HepG2 (cell line): ENCODE results near the gene DRC7. TPM values are rescaled to one million over a fixed set of nuclear protein-coding genes. Genes with fewer than 3 reads are reported as not detected.

ENCODE experiments used
- FOXK2 ChIP-seq: fragments of 450-650 bp; IDR thresholded peaks from 2 replicates; pipeline ENCODE4 v1.6.1; 2016
- HBP1 ChIP-seq: IDR thresholded peaks from 2 replicates; pipeline ENCODE4 v1.6.1; 2016; ENCODE audit warnings: low read depth, control low read depth
- PTBP1 ChIP-seq: fragments of 200-400 bp; formaldehyde crosslinking; IDR thresholded peaks from 2 replicates; pipeline ENCODE4 v1.6.1; 2018; ENCODE audit warnings: low read length, low read depth; ENCODE audit not compliant: poor library complexity, severe bottlenecking
- SETDB1 ChIP-seq: sonication (generic); formaldehyde crosslinking; IDR thresholded peaks from 2 replicates; pipeline ENCODE4 v1.5.1; 2020; ENCODE audit warnings: missing genetic modification reagents, mild to moderate bottlenecking, borderline replicate concordance
- ZNF101 ChIP-seq: sonication (generic); formaldehyde crosslinking; IDR thresholded peaks from 2 replicates; pipeline ENCODE4 v1.4.0; 2020; ENCODE audit warnings: mild to moderate bottlenecking, low read depth, missing genetic modification reagents, borderline replicate concordance
- ZNF136 ChIP-seq: sonication (generic); formaldehyde crosslinking; IDR thresholded peaks from 2 replicates; pipeline ENCODE4 v1.8.1; 2022; ENCODE audit warnings: low read depth, mild to moderate bottlenecking, moderate library complexity, missing genetic modification reagents
- ZNF24 ChIP-seq: fragments of 450-650 bp; IDR thresholded peaks from 2 replicates; pipeline ENCODE4 v1.6.1; 2017; ENCODE audit warnings: antibody characterized with exemption, mild to moderate bottlenecking
- ZNF263 ChIP-seq: sonication (generic); formaldehyde crosslinking; IDR thresholded peaks from 2 replicates; pipeline ENCODE4 v1.4.0; 2020; ENCODE audit warnings: missing genetic modification reagents
- ZNF331 ChIP-seq: sonication (generic); formaldehyde crosslinking; IDR thresholded peaks from 2 replicates; pipeline ENCODE4 v1.4.0; 2020; ENCODE audit warnings: missing genetic modification reagents
- ZNF543 ChIP-seq: sonication (generic); formaldehyde crosslinking; IDR thresholded peaks from 2 replicates; pipeline ENCODE4 v1.4.0; 2020; ENCODE audit warnings: mild to moderate bottlenecking, missing genetic modification reagents
- ZNF678 ChIP-seq: sonication (generic); formaldehyde crosslinking; IDR thresholded peaks from 2 replicates; pipeline ENCODE4 v1.4.0; 2020; ENCODE audit warnings: mild to moderate bottlenecking, missing genetic modification reagents
- polyA plus RNA-seq, 8 experiments: library from polyadenylated mRNA; depleted of rRNA in 3 of 8; stranded (reverse) in 7 of 8; unstranded in 1 of 8; fragments of >200 nt; fragmentation: Illumina TruSeq in 4 of 8; extraction: Trizol in 4 of 8; gene quantifications; 2 replicates each; pipeline versions ENCODE4 v1.2.1 to v1.2.3, GENCODE V29; 2011 to 2016; ENCODE audit warnings: low read depth in 4 of 8, missing spikeins in 1 of 8, mixed read lengths in 1 of 8; ENCODE audit not compliant: insufficient read depth in 1 of 8
- total RNA-seq, 5 experiments: library from RNA; depleted of rRNA; stranded (reverse); fragments of >200 nt; fragmentation: Illumina TruSeq; extraction: Trizol; gene quantifications; 2 replicates each; pipeline ENCODE4 v1.2.3, GENCODE V29; 2016; ENCODE audit warnings: low read depth in 1 of 5
- TF ChIP-seq, protein P1 (sequence below): sonication (generic); formaldehyde crosslinking; IDR thresholded peaks from 2 replicates; pipeline ENCODE4 v1.4.0; 2020; ENCODE audit warnings: mild to moderate bottlenecking, missing genetic modification reagents, borderline replicate concordance
- TF ChIP-seq, protein P2 (sequence below): sonication (generic); formaldehyde crosslinking; IDR thresholded peaks from 2 replicates; pipeline ENCODE4 v1.5.1; 2020; ENCODE audit warnings: mild to moderate bottlenecking, missing genetic modification reagents, moderate library complexity
- TF ChIP-seq, protein P3 (sequence below): sonication (generic); formaldehyde crosslinking; IDR thresholded peaks from 2 replicates; pipeline ENCODE4 v1.5.1; 2020; ENCODE audit warnings: mild to moderate bottlenecking, missing genetic modification reagents, borderline replicate concordance
- TF ChIP-seq, protein P4 (sequence below): sonication (generic); formaldehyde crosslinking; IDR thresholded peaks from 2 replicates; pipeline ENCODE4 v1.4.0; 2020; ENCODE audit warnings: missing genetic modification reagents, borderline replicate concordance
- TF ChIP-seq, protein P5 (sequence below): sonication (generic); formaldehyde crosslinking; IDR thresholded peaks from 2 replicates; pipeline ENCODE4 v1.4.0; 2020; ENCODE audit warnings: missing genetic modification reagents

Gene DRC7
- total and polyA plus RNA-seq, 2 of the 13 experiments (the other 11 are each of a cell fraction or from before 2014, with no cell fraction given), result 2.7 to 3.4 TPM

GRCh38 chr16:57709663-57710062, 15.1 kb downstream of the DRC7 start (continued):
- TF ChIP-seq, protein P1, sequence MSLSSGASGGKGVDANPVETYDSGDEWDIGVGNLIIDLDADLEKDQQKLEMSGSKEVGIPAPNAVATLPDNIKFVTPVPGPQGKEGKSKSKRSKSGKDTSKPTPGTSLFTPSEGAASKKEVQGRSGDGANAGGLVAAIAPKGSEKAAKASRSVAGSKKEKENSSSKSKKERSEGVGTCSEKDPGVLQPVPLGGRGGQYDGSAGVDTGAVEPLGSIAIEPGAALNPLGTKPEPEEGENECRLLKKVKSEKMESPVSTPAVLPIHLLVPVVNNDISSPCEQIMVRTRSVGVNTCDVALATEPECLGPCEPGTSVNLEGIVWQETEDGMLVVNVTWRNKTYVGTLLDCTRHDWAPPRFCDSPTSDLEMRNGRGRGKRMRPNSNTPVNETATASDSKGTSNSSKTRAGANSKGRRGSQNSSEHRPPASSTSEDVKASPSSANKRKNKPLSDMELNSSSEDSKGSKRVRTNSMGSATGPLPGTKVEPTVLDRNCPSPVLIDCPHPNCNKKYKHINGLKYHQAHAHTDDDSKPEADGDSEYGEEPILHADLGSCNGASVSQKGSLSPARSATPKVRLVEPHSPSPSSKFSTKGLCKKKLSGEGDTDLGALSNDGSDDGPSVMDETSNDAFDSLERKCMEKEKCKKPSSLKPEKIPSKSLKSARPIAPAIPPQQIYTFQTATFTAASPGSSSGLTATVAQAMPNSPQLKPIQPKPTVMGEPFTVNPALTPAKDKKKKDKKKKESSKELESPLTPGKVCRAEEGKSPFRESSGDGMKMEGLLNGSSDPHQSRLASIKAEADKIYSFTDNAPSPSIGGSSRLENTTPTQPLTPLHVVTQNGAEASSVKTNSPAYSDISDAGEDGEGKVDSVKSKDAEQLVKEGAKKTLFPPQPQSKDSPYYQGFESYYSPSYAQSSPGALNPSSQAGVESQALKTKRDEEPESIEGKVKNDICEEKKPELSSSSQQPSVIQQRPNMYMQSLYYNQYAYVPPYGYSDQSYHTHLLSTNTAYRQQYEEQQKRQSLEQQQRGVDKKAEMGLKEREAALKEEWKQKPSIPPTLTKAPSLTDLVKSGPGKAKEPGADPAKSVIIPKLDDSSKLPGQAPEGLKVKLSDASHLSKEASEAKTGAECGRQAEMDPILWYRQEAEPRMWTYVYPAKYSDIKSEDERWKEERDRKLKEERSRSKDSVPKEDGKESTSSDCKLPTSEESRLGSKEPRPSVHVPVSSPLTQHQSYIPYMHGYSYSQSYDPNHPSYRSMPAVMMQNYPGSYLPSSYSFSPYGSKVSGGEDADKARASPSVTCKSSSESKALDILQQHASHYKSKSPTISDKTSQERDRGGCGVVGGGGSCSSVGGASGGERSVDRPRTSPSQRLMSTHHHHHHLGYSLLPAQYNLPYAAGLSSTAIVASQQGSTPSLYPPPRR (CRISPR knock-in tag), result no peak
- TF ChIP-seq ZNF678 (CRISPR knock-in tag), result no peak
- TF ChIP-seq, protein P2, sequence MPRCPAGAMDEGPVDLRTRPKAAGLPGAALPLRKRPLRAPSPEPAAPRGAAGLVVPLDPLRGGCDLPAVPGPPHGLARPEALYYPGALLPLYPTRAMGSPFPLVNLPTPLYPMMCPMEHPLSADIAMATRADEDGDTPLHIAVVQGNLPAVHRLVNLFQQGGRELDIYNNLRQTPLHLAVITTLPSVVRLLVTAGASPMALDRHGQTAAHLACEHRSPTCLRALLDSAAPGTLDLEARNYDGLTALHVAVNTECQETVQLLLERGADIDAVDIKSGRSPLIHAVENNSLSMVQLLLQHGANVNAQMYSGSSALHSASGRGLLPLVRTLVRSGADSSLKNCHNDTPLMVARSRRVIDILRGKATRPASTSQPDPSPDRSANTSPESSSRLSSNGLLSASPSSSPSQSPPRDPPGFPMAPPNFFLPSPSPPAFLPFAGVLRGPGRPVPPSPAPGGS (CRISPR knock-in tag), result no peak
- TF ChIP-seq, protein P3, sequence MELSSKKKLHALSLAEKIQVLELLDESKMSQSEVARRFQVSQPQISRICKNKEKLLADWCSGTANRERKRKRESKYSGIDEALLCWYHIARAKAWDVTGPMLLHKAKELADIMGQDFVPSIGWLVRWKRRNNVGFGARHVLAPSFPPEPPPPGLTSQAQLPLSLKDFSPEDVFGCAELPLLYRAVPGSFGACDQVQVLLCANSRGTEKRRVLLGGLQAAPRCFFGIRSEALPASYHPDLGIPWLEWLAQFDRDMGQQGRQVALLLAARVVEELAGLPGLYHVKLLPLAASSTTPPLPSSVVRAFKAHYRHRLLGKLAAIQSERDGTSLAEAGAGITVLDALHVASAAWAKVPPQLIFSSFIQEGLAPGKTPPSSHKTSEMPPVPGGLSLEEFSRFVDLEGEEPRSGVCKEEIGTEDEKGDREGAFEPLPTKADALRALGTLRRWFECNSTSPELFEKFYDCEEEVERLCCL, result no peak
- peak; percentile 64; the same call in 1 of the 2 replicates for TF ChIP-seq ZNF331 (CRISPR knock-in tag)
- no peak for TF ChIP-seq ZNF136 (CRISPR knock-in tag)
- TF ChIP-seq ZNF24, result no peak
- no peak for TF ChIP-seq HBP1 (CRISPR knock-in tag)
- TF ChIP-seq, protein P4, sequence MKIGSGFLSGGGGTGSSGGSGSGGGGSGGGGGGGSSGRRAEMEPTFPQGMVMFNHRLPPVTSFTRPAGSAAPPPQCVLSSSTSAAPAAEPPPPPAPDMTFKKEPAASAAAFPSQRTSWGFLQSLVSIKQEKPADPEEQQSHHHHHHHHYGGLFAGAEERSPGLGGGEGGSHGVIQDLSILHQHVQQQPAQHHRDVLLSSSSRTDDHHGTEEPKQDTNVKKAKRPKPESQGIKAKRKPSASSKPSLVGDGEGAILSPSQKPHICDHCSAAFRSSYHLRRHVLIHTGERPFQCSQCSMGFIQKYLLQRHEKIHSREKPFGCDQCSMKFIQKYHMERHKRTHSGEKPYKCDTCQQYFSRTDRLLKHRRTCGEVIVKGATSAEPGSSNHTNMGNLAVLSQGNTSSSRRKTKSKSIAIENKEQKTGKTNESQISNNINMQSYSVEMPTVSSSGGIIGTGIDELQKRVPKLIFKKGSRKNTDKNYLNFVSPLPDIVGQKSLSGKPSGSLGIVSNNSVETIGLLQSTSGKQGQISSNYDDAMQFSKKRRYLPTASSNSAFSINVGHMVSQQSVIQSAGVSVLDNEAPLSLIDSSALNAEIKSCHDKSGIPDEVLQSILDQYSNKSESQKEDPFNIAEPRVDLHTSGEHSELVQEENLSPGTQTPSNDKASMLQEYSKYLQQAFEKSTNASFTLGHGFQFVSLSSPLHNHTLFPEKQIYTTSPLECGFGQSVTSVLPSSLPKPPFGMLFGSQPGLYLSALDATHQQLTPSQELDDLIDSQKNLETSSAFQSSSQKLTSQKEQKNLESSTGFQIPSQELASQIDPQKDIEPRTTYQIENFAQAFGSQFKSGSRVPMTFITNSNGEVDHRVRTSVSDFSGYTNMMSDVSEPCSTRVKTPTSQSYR (CRISPR knock-in tag), result no peak
- no peak for TF ChIP-seq ZNF101 (CRISPR knock-in tag)
- no peak for TF ChIP-seq SETDB1 (CRISPR knock-in tag)
- 0 out of 2 replicates have a peak, but pooled peaks have one; percentile 33 for TF ChIP-seq ZNF263 (CRISPR knock-in tag)
- TF ChIP-seq PTBP1, result no peak
- TF ChIP-seq, protein P5, sequence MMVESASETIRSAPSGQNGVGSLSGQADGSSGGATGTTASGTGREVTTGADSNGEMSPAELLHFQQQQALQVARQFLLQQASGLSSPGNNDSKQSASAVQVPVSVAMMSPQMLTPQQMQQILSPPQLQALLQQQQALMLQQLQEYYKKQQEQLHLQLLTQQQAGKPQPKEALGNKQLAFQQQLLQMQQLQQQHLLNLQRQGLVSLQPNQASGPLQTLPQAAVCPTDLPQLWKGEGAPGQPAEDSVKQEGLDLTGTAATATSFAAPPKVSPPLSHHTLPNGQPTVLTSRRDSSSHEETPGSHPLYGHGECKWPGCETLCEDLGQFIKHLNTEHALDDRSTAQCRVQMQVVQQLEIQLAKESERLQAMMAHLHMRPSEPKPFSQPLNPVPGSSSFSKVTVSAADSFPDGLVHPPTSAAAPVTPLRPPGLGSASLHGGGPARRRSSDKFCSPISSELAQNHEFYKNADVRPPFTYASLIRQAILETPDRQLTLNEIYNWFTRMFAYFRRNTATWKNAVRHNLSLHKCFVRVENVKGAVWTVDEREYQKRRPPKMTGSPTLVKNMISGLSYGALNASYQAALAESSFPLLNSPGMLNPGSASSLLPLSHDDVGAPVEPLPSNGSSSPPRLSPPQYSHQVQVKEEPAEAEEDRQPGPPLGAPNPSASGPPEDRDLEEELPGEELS (CRISPR knock-in tag), result no peak
- TF ChIP-seq ZNF543 (CRISPR knock-in tag), result no peak
- TF ChIP-seq FOXK2, result no peak
